ENCODE data around the gene C20orf96. TPM values are rescaled to one million over a fixed set of nuclear protein-coding genes. Genes with fewer than 3 reads are reported as not detected.

Gene C20orf96
- total and polyA plus RNA-seq, 2 donors, result 1.2 to 4.3 TPM

DNA sequence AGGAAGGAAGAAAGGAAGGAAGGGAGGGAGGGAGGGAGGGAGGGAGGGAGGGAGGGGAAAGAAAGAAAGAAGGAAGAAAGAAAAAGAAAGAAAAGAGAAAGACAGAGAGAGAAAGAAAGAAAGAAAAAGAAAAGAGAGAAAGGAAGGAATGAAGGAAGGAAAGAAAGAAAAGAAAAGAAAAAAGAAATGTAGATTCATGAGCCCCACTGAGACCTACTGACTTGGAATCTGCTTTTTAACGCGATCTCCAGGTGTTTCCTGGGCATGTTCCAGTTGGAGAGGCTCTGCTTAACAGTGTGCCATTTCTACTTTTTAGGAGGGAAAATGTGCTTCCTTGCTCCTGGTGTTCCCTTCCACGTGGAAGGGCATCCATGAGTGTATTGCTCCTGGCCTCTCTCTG lies 16.7 kb downstream of the C20orf96 start:
- H3K27me3 ChIP-seq (ENCODE audit: control insufficient read depth in 2 of 2, insufficient read depth in 1 of 2, low read length in 1 of 2), result no peaks in the 10 kb centered on the region
- H3K9me3 ChIP-seq (ENCODE audit: control insufficient read depth in 2 of 2, insufficient read depth in 1 of 2, low read length in 1 of 2), result no peaks in the 10 kb centered on the region
- no peak overlapping the region for H3K27ac ChIP-seq (ENCODE audit: low read depth in 1 of 2, low read length in 1 of 2)
- H3K4me1 ChIP-seq (ENCODE audit: control insufficient read depth in 2 of 2, insufficient read depth in 2 of 2, low read length in 2 of 2), result no peaks in the 10 kb centered on the region
- H3K4me3 ChIP-seq (ENCODE audit: low read length in 2 of 2), result no peak overlapping the region
- DNase-seq (ENCODE audit: low read depth in 6 of 9, low spot score in 9 of 9), result no peak
- H3K36me3 ChIP-seq (ENCODE audit: control insufficient read depth in 2 of 2, insufficient read depth in 2 of 2, low read length in 1 of 2), result peaks cover 13 to 14% of the 10 kb centered on the region in 2 donors
- WGBS, result 73% methylated on average over 3 of the region's 3 CpGs

DNA sequence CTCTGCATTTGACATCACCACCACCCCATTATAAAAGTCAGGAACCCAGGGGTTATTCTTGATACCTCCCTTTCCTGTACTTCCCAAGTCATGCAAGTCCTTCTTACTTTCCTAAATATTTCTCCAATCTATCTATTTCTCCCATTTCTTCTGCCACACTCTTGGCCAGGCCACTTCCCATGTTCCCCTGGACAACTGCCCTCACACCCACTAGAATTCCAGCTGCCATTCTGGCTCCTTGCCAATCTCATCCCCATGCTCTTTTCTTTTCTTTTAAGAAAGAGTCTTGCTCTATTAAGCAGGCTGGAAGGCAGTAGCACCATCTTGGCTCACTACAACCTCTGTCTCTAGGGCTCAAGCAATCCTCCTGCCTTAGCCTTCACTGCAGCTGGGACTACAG lies 17.8 kb downstream of the C20orf96 start:
- Histone ChIP-seq H3K9me3 (ENCODE audit: control insufficient read depth in 2 of 2, insufficient read depth in 1 of 2, low read length in 1 of 2) (no peaks in the 10 kb centered on the region), H3K4me1 (ENCODE audit: control insufficient read depth in 2 of 2, insufficient read depth in 2 of 2, low read length in 2 of 2) (no peaks in the 10 kb centered on the region), H3K4me3 (ENCODE audit: low read length in 2 of 2) (no peak overlapping the region), H3K27me3 (ENCODE audit: control insufficient read depth in 2 of 2, insufficient read depth in 1 of 2, low read length in 1 of 2) (no peaks in the 10 kb centered on the region), H3K36me3 (ENCODE audit: control insufficient read depth in 2 of 2, insufficient read depth in 2 of 2, low read length in 1 of 2) (peaks cover 10% of the 10 kb centered on the region in 2 donors), H3K27ac (ENCODE audit: low read depth in 1 of 2, low read length in 1 of 2) (no peak overlapping the region)
- no peak for DNase-seq (ENCODE audit: low read depth in 6 of 9, low spot score in 9 of 9)

DNA sequence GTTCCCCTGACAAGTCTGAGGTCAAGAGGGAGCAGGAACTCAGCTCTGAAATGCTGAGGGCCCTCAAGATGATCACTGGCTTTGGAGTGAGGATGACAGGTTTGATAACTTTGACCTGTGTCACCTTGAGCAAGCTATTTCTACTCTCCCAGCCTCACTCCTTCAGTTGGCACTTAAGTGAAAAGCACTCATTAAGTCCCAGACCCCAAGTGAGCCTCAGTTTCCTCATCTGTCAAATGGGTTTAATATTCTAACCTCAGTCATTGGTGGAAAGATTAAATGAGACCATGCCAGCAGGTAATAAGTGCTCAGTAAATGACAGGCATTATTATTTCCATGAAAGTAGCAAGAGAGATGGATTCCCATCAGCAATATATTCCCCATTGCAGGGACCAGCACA lies 19.0 kb downstream of the C20orf96 start:
- Histone ChIP-seq H3K27me3 (ENCODE audit: control insufficient read depth in 2 of 2, insufficient read depth in 1 of 2, low read length in 1 of 2) (peaks cover 0 to 4% of the 10 kb centered on the region in 2 donors), H3K4me1 (ENCODE audit: control insufficient read depth in 2 of 2, insufficient read depth in 2 of 2, low read length in 2 of 2) (peaks cover 0 to 7% of the 10 kb centered on the region in 2 donors), H3K9me3 (ENCODE audit: control insufficient read depth in 2 of 2, insufficient read depth in 1 of 2, low read length in 1 of 2) (no peaks in the 10 kb centered on the region), H3K4me3 (ENCODE audit: low read length in 2 of 2) (no peak overlapping the region), H3K27ac (ENCODE audit: low read depth in 1 of 2, low read length in 1 of 2) (no peak overlapping the region), H3K36me3 (ENCODE audit: control insufficient read depth in 2 of 2, insufficient read depth in 2 of 2, low read length in 1 of 2) (peaks cover under 1 to 5% of the 10 kb centered on the region in 2 donors)
- DNase-seq (ENCODE audit: low read depth in 6 of 9, low spot score in 9 of 9), result no peak

DNA sequence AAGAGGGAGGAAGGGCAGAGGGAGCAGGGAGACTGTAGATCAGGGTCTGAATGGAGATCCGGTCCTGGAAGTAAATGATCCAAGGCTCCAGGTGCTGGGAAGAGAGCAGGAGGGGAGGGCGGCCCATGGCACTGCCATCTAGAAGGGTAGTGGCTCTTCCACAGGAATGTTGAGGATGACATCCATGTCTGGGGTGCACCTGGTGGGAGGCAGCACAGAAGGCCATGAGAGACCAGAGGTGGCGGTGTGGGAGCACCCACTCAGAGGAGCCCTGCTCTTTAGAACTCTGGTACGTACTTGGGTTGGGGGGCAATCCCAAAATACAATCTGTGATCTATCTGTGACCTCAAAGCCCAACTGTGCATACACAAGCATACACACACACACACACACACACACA lies 19.5 kb downstream of the C20orf96 start:
- Histone ChIP-seq H3K4me3 (ENCODE audit: low read length in 2 of 2) (no peak overlapping the region), H3K36me3 (ENCODE audit: control insufficient read depth in 2 of 2, insufficient read depth in 2 of 2, low read length in 1 of 2) (peaks cover 0 to 2% of the 10 kb centered on the region in 2 donors), H3K9me3 (ENCODE audit: control insufficient read depth in 2 of 2, insufficient read depth in 1 of 2, low read length in 1 of 2) (no peaks in the 10 kb centered on the region), H3K4me1 (ENCODE audit: control insufficient read depth in 2 of 2, insufficient read depth in 2 of 2, low read length in 2 of 2) (peaks cover 0 to 7% of the 10 kb centered on the region in 2 donors), H3K27ac (ENCODE audit: low read depth in 1 of 2, low read length in 1 of 2) (no peak overlapping the region), H3K27me3 (ENCODE audit: control insufficient read depth in 2 of 2, insufficient read depth in 1 of 2, low read length in 1 of 2) (peaks cover 0 to 4% of the 10 kb centered on the region in 2 donors)
- WGBS, result 97% methylated on average over 4 of the region's 4 CpGs
- no peak for DNase-seq (ENCODE audit: low read depth in 6 of 9, low spot score in 9 of 9)

- peaks cover 0 to 7% of the 10 kb centered on the region in 2 donors for H3K4me1 ChIP-seq (ENCODE audit: control insufficient read depth in 2 of 2, insufficient read depth in 2 of 2, low read length in 2 of 2)
- H3K27ac ChIP-seq (ENCODE audit: low read depth in 1 of 2, low read length in 1 of 2), result no peak overlapping the region
- H3K9me3 ChIP-seq (ENCODE audit: control insufficient read depth in 2 of 2, insufficient read depth in 1 of 2, low read length in 1 of 2), result no peaks in the 10 kb centered on the region
- no peak for DNase-seq (ENCODE audit: low read depth in 6 of 9, low spot score in 9 of 9)
- peaks cover 0 to 2% of the 10 kb centered on the region in 2 donors for H3K36me3 ChIP-seq (ENCODE audit: control insufficient read depth in 2 of 2, insufficient read depth in 2 of 2, low read length in 1 of 2)
- WGBS, result 98% methylated on average over 5 of the region's 5 CpGs
- peaks cover 0 to 4% of the 10 kb centered on the region in 2 donors for H3K27me3 ChIP-seq (ENCODE audit: control insufficient read depth in 2 of 2, insufficient read depth in 1 of 2, low read length in 1 of 2)
- no peak overlapping the region for H3K4me3 ChIP-seq (ENCODE audit: low read length in 2 of 2)
Observed at GRCh38 chr20:270517-270916, 20.0 kb downstream of the C20orf96 start.

- peak overlapping the region; percentile 32 to 41 for H3K4me3 ChIP-seq (ENCODE audit: low read length in 2 of 2)
- WGBS, result 10% methylated on average over 43 of the region's 43 CpGs
- no peak overlapping the region for H3K27ac ChIP-seq (ENCODE audit: low read depth in 1 of 2, low read length in 1 of 2)
- peak; percentile 51 to 88 (median 75) for DNase-seq (ENCODE audit: low read depth in 6 of 9, low spot score in 9 of 9)
- H3K36me3 ChIP-seq (ENCODE audit: control insufficient read depth in 2 of 2, insufficient read depth in 2 of 2, low read length in 1 of 2), result no peaks in the 10 kb centered on the region
- H3K4me1 ChIP-seq (ENCODE audit: control insufficient read depth in 2 of 2, insufficient read depth in 2 of 2, low read length in 2 of 2), result peaks cover 0 to 7% of the 10 kb centered on the region in 2 donors
- H3K27me3 ChIP-seq (ENCODE audit: control insufficient read depth in 2 of 2, insufficient read depth in 1 of 2, low read length in 1 of 2), result peaks cover 0 to 7% of the 10 kb centered on the region in 2 donors
- H3K9me3 ChIP-seq (ENCODE audit: control insufficient read depth in 2 of 2, insufficient read depth in 1 of 2, low read length in 1 of 2), result no peaks in the 10 kb centered on the region
Observed at GRCh38 chr20:266596-267562, 23.7 kb downstream of the C20orf96 start.

- Histone ChIP-seq H3K36me3 (ENCODE audit: control insufficient read depth in 2 of 2, insufficient read depth in 2 of 2, low read length in 1 of 2) (no peaks in the 10 kb centered on the region), H3K4me1 (ENCODE audit: control insufficient read depth in 2 of 2, insufficient read depth in 2 of 2, low read length in 2 of 2) (peaks cover 0 to 7% of the 10 kb centered on the region in 2 donors), H3K27ac (ENCODE audit: low read depth in 1 of 2, low read length in 1 of 2) (no peak overlapping the region), H3K9me3 (ENCODE audit: control insufficient read depth in 2 of 2, insufficient read depth in 1 of 2, low read length in 1 of 2) (no peaks in the 10 kb centered on the region), H3K27me3 (ENCODE audit: control insufficient read depth in 2 of 2, insufficient read depth in 1 of 2, low read length in 1 of 2) (peaks cover 0 to 7% of the 10 kb centered on the region in 2 donors), H3K4me3 (ENCODE audit: low read length in 2 of 2) (no peak overlapping the region)
- WGBS, result 94% methylated on average over 13 of the region's 13 CpGs
- no peak for DNase-seq (ENCODE audit: low read depth in 6 of 9, low spot score in 9 of 9)
Observed at GRCh38 chr20:263701-264100, 26.8 kb downstream of the C20orf96 start.

DNA sequence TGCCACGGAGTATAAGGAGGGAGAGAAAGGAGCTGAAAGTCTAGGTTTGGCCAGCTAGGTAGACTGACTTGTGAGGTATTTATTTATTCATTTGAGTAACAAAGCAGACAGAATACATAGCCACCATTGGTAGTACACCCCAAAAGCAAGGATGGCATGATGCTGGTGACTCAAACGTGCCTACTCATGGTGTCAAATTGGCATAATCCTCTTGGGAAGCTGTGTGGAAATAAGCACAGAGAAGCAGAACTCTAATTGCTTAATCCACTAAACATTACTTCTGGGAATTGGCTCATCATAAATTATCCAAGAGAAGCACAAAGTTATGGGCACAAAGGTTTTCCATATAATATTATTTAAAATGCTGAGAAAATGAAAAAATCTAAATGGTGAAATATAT lies 30.6 kb downstream of the C20orf96 start:
- Histone ChIP-seq H3K27ac (ENCODE audit: low read depth in 1 of 2, low read length in 1 of 2) (no peak overlapping the region), H3K4me3 (ENCODE audit: low read length in 2 of 2) (no peak overlapping the region), H3K9me3 (ENCODE audit: control insufficient read depth in 2 of 2, insufficient read depth in 1 of 2, low read length in 1 of 2) (no peaks in the 10 kb centered on the region), H3K4me1 (ENCODE audit: control insufficient read depth in 2 of 2, insufficient read depth in 2 of 2, low read length in 2 of 2) (no peaks in the 10 kb centered on the region), H3K27me3 (ENCODE audit: control insufficient read depth in 2 of 2, insufficient read depth in 1 of 2, low read length in 1 of 2) (peaks cover 0 to 3% of the 10 kb centered on the region in 2 donors), H3K36me3 (ENCODE audit: control insufficient read depth in 2 of 2, insufficient read depth in 2 of 2, low read length in 1 of 2) (no peaks in the 10 kb centered on the region)
- DNase-seq (ENCODE audit: low read depth in 6 of 9, low spot score in 9 of 9), result no peak
- 96% methylated on average over 2 of the region's 2 CpGs for WGBS

DNA sequence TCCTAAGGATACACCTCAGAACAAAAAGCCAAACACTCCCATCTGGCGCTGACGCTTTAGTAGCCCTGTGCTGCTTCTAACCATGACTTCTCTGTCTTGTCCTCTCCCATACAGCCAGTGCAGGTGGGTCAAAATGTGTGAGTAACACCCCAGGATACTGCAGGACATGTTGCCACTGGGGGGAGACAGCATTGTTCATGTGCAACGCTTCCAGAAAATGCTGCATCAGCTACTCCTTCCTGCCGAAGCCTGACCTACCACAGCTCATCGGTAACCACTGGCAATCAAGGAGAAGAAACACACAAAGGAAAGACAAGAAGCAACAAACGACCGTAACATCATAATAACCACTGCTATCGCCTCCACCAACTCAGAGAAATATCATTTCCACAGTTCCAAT lies 31.6 kb downstream of the C20orf96 start:
- Histone ChIP-seq H3K36me3 (ENCODE audit: control insufficient read depth in 2 of 2, insufficient read depth in 2 of 2, low read length in 1 of 2) (no peaks in the 10 kb centered on the region), H3K4me1 (ENCODE audit: control insufficient read depth in 2 of 2, insufficient read depth in 2 of 2, low read length in 2 of 2) (no peaks in the 10 kb centered on the region), H3K9me3 (ENCODE audit: control insufficient read depth in 2 of 2, insufficient read depth in 1 of 2, low read length in 1 of 2) (no peaks in the 10 kb centered on the region), H3K27me3 (ENCODE audit: control insufficient read depth in 2 of 2, insufficient read depth in 1 of 2, low read length in 1 of 2) (peaks cover 0 to 3% of the 10 kb centered on the region in 2 donors), H3K27ac (ENCODE audit: low read depth in 1 of 2, low read length in 1 of 2) (no peak overlapping the region), H3K4me3 (ENCODE audit: low read length in 2 of 2) (no peak overlapping the region)
- WGBS, result 49% methylated on average over 8 of the region's 8 CpGs
- DNase-seq (ENCODE audit: low read depth in 6 of 9, low spot score in 9 of 9), result peak in 2 of 9 donors; percentile 27 to 44
